ENCODE data around the gene LRRC30. TPM values are rescaled to one million over a fixed set of nuclear protein-coding genes. Genes with fewer than 3 reads are reported as not detected.

The LRRC30 gene
- total RNA-seq, 1 donor from 2014 or later: not detected

- Mint-ChIP-seq H3K27ac (no peak overlapping the region), H3K4me3 (no peak overlapping the region), H3K36me3 (no peaks in the 10 kb centered on the region), H3K27me3 (ENCODE audit: insufficient read depth, low read depth) (peaks cover 2% of the 10 kb centered on the region), H3K4me1 (peaks cover 8% of the 10 kb centered on the region), H3K9me3 (peaks cover 4% of the 10 kb centered on the region)
- H3F3A ChIP-seq (ENCODE audit: low read depth): peaks cover 16% of the 10 kb centered on the region
- H3K27me3 ChIP-seq: no peaks in the 10 kb centered on the region
- no peaks in the 10 kb centered on the region for H3K36me3 ChIP-seq
- no peak for TF ChIP-seq EZH2phosphoT487 (IDR thresholded peaks at IDR 0.05)
- TF ChIP-seq CTCF (IDR thresholded peaks at IDR 0.05): no peak
- TF ChIP-seq EZH2 (IDR thresholded peaks at IDR 0.05): no peak
- no peak overlapping the region for H3K9ac ChIP-seq
- no peak overlapping the region for H3K4me3 ChIP-seq
- H3K27ac ChIP-seq: no peak overlapping the region
- H3K4me2 ChIP-seq: no peak overlapping the region
- H3K79me2 ChIP-seq (ENCODE audit: low read depth): no peaks in the 10 kb centered on the region
- no peak overlapping the region for H2AFZ ChIP-seq (replicated peaks)
- DNase-seq (ENCODE audit: low spot score): no peak
- peaks cover 19% of the 10 kb centered on the region for H3K4me1 ChIP-seq
- no peaks in the 10 kb centered on the region for H4K20me1 ChIP-seq (ENCODE audit: low read depth)
- no peaks in the 10 kb centered on the region for H3K9me3 ChIP-seq (ENCODE audit: low read depth)
Observed at GRCh38 chr18:7281579-7281978, 50.7 kb downstream of the LRRC30 start.

Other genes with a start within 250 kb of the LRRC30 start
- gene LAMA1, start 113.3 kb upstream of the LRRC30 start, total RNA-seq (ENCODE audit: low replicate concordance): 80.3 and 95.4 TPM in 2 replicates